ENCODE data around the gene EFHB.

DNA sequence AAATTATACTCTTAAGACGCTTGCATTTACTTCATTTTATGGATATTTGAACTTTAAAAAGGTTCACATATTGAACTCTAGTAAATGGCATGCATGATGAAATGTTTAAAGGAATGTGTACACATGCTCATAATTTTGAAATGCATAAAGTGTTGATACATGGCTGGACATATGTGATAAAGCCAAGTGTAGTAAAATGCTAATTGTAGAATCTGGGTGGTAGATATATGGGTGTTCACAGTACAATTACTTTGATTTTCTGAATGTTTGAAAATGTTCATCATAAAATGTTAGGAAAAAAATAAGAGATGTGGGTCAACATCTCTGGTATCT, 4.2 kb upstream of the EFHB start:
- no peak for TF ChIP-seq TAF1 (IDR thresholded peaks at IDR 0.05; ENCODE audit: borderline replicate concordance, low read depth, low read length)
- TF ChIP-seq POLR2A (IDR thresholded peaks at IDR 0.05; ENCODE audit: low read depth, low read length) = no peak
- TF ChIP-seq POLR2AphosphoS5 (IDR thresholded peaks at IDR 0.05; ENCODE audit: low read depth, low read length) = no peak

Data from GM12892 (cell line).